Measurements from ENCODE around the gene NINJ1.
A peak's percentile ranks its signal among the peaks of the same experiment; 100 is the strongest.

NINJ1 gene

GRCh38 chr9:93132287-93132927 is 1.6 kb downstream of the NINJ1 start:
- no peak for DNase-seq

DNA sequence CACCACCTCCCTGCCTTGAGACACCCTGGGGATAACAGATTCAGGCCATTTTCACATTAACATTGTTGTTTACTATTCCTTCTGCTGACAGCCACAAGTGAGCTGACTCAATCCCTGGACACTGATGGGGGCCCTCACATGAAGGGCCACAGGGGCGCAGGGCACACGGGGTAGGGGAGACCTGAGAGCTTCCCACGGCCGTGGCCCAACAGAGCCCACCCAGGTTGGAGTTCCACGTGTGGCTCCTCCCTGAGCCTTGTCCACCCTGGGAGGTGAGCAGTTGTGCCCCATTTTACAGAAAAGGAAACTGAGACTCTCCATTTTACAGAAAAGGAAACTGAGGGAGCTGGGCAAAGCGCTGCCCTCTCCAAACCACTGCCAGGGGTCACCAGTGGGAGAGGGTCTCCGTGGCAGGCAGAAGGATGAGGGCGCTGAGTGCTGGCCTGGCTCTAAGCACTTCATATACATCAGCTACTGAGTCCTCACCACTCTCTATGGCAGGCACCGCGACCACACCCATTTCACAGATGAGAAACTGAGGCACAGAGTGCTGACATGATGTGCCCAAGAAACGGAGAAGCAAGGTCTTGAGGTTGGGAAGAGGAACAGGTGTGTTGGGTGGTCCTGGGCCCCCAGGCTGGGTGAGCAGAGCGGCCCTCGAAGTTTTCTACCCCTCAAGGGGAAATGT is 2.3 kb downstream of the NINJ1 start:
- DNase-seq: no peak

- DNase-seq: no peak
Observed at GRCh38 chr9:93130861-93131481, 3.1 kb downstream of the NINJ1 start.

GRCh38 chr9:93129691-93130500 is 4.2 kb downstream of the NINJ1 start:
- no peak for DNase-seq

DNA sequence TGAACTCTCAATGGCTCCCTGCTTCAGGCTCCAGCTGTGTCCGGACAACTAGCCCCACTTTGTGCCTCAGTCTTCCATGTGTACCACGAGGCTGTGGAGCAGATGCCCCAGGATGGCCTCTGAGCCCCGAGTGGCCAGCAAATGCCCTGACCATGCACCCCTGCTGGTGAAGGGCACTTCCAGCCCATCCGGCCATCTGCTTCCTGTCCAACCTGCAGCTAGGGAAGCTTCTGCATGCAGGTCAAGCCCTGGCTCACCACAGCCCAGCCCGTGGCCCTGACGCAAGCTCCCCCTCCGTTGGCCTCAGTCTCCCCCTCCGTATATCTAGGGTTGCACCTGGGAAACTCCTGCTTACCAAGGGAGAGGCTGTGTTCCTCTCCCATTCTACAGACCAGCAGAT is 4.8 kb downstream of the NINJ1 start:
- DNase-seq: no peak

DNA sequence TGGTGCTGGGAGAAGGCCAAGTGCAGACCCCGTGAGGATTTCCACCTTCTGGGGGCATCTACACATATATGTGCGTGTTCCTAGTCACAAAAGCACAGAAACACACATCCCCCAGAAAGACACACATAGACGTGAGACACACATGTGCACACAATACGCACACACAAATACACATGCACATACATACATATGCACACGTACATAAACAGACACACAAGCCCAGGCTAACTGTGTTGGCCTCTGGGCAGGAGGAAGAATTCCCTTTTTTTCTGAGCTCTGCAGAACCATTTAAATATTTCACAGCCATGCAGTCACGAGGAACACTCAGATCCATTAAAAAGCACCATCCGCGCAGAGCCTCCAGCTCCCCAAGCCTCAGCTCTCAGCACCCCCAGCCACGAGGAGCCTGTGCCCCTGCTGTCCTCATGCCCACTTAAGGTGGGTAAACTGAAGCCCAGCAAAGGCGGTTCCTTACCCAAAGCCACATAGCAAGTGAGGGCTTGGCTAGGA is 5.3 kb downstream of the NINJ1 start:
- DNase-seq: no peak

- no peak for DNase-seq
Observed at GRCh38 chr9:93128011-93128714, 5.9 kb downstream of the NINJ1 start.

- DNase-seq: no peak
Observed at GRCh38 chr9:93127395-93127911, 6.6 kb downstream of the NINJ1 start.

GRCh38 chr9:93126825-93127368 is 7.2 kb downstream of the NINJ1 start:
- no peak for DNase-seq

DNA sequence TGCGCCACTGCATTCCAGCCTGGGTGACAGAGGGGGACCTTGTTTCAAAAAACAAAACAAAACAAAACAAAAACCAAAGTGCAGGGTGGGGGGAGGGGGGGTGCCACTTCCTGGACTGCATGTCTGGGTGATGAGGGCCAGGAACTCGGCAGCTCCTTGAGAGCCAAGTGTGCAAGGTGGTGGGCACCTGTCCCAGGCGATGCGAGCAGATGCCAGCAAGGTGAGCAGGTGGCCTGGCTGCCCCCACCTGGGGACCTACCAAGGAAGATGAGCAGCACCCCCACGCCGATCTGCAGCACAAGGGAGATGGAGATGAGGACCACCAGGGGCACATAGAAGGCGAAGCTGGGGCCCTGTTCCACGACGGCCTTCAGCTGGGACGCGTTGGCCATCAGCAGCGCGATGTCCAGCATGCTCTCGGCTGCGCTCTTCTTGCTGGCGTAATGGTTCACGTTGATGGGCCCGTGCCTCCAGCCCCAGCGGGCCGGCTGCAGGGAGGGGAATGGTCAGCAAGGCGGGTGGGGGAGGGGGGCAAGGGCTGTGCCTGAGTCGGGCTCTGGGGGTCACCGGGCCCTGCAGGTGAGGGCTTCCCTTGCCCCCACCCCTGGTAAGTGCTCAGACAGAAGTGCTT is 7.8 kb downstream of the NINJ1 start:
- DNase-seq: no peak

DNA sequence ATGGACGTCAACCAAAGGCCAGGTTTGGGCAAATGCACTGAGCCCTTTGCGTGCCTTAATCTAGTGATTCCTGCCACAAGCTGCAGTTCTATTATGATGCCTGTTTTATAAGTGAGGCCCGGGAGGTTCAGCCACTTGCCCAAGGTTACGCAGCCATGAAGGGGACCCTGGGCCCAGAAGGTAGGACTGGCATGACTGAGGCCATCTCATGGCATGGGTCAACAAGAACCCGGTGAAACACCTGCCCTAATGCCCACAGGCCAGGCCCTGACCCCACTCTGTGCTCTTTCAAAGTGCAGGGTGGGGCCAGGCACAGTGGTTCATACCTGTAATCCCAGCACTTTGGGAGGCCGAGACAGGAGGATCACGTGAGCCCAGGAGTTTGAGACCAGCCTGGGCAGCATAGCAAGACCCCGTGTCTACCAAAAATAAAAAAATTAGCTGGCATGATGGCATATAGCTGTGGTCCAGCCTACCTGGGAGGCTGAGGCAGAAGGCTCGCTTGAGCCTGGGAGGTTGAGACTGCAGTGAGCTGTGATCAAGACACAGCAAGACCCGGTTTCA is 8.6 kb downstream of the NINJ1 start:
- no peak for DNase-seq

- no peak for DNase-seq
Observed at GRCh38 chr9:93124793-93125192, 9.3 kb downstream of the NINJ1 start.

DNA sequence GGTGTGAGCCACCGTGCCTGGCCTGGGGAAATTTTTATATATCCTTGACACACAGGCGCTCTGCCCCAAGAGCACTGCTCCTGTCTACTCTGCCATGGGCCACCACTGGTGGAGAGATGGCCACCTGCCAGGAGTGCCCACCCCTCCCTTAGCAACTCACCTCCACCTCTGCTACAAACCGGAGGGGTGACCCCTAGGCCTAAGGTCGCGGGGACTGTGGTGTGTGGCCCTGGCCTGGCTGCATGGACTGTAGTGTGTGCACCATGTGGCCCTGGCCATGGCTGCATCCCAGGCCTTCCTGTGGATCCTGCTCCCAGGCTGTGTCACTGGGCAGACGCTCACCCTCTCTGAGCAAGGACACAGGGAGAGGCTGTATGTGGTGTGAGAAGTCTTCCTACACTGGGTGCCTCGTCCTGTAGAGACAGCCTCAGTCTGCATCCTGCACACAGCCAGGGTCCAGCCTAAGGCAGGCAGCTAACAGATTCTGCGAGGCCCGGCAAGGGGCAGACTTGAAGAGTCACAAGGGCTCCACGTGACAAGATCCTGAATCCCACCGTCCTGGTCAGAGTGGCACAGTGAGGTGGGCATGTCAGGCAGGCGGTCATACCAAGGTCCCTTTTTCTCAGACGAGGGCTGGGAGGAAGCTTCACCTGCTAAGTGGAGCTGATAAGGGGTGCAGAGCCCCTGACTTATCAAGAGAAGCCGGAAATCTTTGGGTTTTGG is 10.3 kb downstream of the NINJ1 start:
- DNase-seq: no peak

GRCh38 chr9:93122721-93123221 is 11.3 kb downstream of the NINJ1 start:
- DNase-seq: no peak

- DNase-seq: no peak
Observed at GRCh38 chr9:93121316-93122241, 12.5 kb downstream of the NINJ1 start.

- DNase-seq: no peak
Observed at GRCh38 chr9:93120846-93121315, 13.2 kb downstream of the NINJ1 start.

GRCh38 chr9:93119953-93120845 is 13.9 kb downstream of the NINJ1 start:
- DNase-seq: peak; percentile 86 to 91

- DNase-seq: no peak
Observed at GRCh38 chr9:93119703-93119952, 14.4 kb downstream of the NINJ1 start.
